Measurements from ENCODE around the gene CARMIL3. TPM values are rescaled to one million over a fixed set of nuclear protein-coding genes. Genes with fewer than 3 reads are reported as not detected.
A peak's percentile ranks its signal among the peaks of the same experiment; 100 is the strongest.

Gene CARMIL3
- total and polyA plus RNA-seq, 2 experiments from 2014 or later = 3.7 to 11.8 TPM

DNA sequence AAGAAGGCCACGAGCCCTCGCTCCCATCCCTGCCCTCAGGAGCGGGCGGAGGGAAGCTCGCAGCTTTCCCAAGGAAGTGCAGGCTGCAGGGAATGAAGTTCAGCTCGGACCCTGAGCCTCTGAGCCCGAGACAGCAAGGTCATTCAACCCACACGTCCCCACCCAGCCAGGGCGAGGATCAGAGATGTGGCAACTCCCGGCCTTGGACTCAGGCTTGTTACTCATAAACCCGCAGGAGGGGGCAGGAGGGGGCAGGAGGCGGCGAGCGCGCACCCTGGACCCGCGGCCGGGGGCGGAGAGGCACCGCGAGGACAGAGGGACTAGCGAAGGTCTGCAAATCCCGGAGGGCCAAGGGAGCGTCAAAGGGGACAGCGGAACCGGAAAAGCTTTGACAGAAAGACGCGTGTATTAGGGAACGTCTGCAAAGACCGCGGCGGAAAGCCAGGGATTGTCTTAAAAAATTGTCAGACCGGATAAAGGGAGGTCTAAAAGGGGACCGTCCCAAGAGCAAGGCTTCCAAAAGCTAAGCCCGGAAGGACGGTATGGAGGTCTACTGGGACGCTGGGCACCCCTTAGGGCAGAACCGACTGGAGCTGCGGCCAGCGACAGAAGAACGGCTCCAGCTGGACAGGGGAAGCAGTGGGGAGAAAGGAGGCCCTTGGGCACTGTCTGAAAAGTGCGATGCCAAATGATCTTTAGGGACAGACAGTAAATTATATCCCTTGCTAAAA lies 62.2 kb downstream of the CARMIL3 start:
- Histone ChIP-seq H3F3A (replicated peaks; ENCODE audit: low read depth) (peaks cover 6% of the 10 kb centered on the region; the same call in 1 of the 2 replicates), H3K4me2 (peak overlapping the region; percentile 96), H3K4me3 (peak overlapping the region; percentile 77), H4K20me1 (replicated peaks; ENCODE audit: insufficient read depth) (no peaks in the 10 kb centered on the region; the same call in none of the 2 replicates), H3K27me3 (ENCODE audit: insufficient read depth) (no peaks in the 10 kb centered on the region), H3K9me2 (ENCODE audit: insufficient read depth) (no peaks in the 10 kb centered on the region), H3K4me1 (ENCODE audit: insufficient read depth) (peaks cover 6% of the 10 kb centered on the region), H2AFZ (peak overlapping the region; percentile 95), H3K79me2 (replicated peaks; ENCODE audit: insufficient read depth) (peaks cover 11% of the 10 kb centered on the region), H3K27ac (ENCODE audit: low read depth) (peak overlapping the region; percentile 94), H3K36me3 (ENCODE audit: insufficient read depth) (peaks cover 7% of the 10 kb centered on the region; the same call in 1 of the 2 replicates)
- Mint-ChIP-seq H3K27ac (peak overlapping the region; percentile 99), H3K36me3 (ENCODE audit: low read depth) (peaks cover 20% of the 10 kb centered on the region), H3K4me1 (peaks cover 16% of the 10 kb centered on the region), H3K27me3 (ENCODE audit: insufficient read depth, low read depth, poor library complexity) (peaks cover 23% of the 10 kb centered on the region), H3K9me3 (peaks cover 3% of the 10 kb centered on the region; the same call in 1 of the 3 replicates), H3K4me3 (peak overlapping the region; percentile 93)
- DNase-seq (ENCODE audit: low spot score) (peak; percentile 95), ATAC-seq (peak; percentile 61)
- peak; percentile 62 for TF ChIP-seq CREB1 (CRISPR knock-in tag; IDR thresholded peaks at IDR 0.05; ENCODE audit: low read depth)
- TF ChIP-seq REST (IDR thresholded peaks at IDR 0.05; ENCODE audit: unreplicated experiment) = no peak
- TF ChIP-seq JUNB (IDR thresholded peaks at IDR 0.05; ENCODE audit: unreplicated experiment) = peak; percentile 90

DNA sequence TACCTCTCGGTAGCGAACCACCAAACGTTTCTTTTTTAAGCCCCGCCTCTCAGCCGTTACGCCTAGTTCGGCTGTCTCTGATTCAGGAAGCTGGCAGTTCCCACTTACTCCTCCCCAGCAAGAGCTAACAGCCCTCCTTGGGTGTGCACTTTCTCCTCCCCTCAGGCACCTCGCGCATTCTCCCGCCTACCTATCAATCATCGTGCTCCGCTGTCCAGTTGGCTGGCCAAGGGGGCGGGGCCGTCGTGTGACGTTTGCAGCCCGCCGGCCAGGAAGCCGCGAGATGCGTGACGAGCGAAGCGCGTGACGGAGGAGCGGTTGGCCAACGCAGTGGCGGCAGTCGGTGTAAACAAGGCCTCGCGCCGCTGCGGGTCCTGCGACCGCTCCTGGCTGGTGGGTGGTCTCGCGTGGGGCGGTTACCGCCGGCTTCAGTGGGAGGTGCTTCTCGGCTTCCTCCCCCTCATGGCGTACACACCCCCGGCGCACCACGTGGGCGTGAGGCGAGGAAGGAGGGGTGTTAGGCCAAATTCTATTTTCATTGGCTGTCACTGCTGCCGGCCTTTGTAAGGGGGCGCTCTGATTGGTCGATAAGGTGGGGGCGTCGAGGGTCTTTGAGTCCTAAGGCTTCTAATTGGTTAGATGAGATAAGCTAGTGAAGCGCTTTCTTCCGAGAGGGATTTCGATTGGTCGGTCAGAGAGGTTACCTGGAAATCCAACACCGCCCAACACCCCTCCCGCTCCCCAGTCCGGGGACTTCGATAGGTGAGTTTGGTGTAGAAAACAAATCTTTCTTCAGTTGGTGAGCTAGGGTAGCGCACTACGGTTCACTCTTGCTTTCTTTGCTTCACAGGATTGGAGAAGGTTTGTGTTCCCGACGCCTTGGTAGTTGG lies 63.0 kb downstream of the CARMIL3 start, which contains the start of the genes DCAF11 and NRL:
TSS of gene DCAF11 (plus strand) at position 246 of the 890 bp plus-strand sequence. CDS start 818 bp downstream, outside the sequence.
TSS of gene NRL (minus strand) at position 418 of the 890 bp plus-strand sequence. CDS start 32,101 bp downstream, outside the sequence.
- peak within 1 kb of the TSS; percentile 93 for H3K4me3 Mint-ChIP-seq

More for the DNA sequence above, 63.0 kb downstream of the CARMIL3 start, which contains the start of the genes DCAF11 and NRL:
- H3K27ac Mint-ChIP-seq = peak within 1 kb of the TSS; percentile 99
- DNase-seq (ENCODE audit: low spot score) (peak; percentile 100), ATAC-seq (peak; percentile 84)
- no peaks in the 10 kb centered on the region for H3K9me2 ChIP-seq (ENCODE audit: insufficient read depth)
- TF ChIP-seq, protein P1, sequence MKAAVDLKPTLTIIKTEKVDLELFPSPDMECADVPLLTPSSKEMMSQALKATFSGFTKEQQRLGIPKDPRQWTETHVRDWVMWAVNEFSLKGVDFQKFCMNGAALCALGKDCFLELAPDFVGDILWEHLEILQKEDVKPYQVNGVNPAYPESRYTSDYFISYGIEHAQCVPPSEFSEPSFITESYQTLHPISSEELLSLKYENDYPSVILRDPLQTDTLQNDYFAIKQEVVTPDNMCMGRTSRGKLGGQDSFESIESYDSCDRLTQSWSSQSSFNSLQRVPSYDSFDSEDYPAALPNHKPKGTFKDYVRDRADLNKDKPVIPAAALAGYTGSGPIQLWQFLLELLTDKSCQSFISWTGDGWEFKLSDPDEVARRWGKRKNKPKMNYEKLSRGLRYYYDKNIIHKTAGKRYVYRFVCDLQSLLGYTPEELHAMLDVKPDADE (IDR thresholded peaks at IDR 0.05) = peak; percentile 35; the same call in 1 of the 2 replicates
- TF ChIP-seq POLR2AphosphoS5 (IDR thresholded peaks at IDR 0.05; ENCODE audit: low read depth) = peak; percentile 55
- no peak for TF ChIP-seq REST (IDR thresholded peaks at IDR 0.05; ENCODE audit: unreplicated experiment)
- peak; percentile 92 for TF ChIP-seq CREB1 (CRISPR knock-in tag; IDR thresholded peaks at IDR 0.05; ENCODE audit: low read depth)
- H3K9me3 Mint-ChIP-seq = peaks cover 3% of the 10 kb centered on the region; the same call in 1 of the 3 replicates
- peak within 1 kb of the TSS; percentile 94 for H3K27ac ChIP-seq (ENCODE audit: low read depth)
- no peaks in the 10 kb centered on the region for H3K27me3 ChIP-seq (ENCODE audit: insufficient read depth)
- no peaks in the 10 kb centered on the region; the same call in none of the 2 replicates for H4K20me1 ChIP-seq (replicated peaks; ENCODE audit: insufficient read depth)
- peak within 1 kb of the TSS; percentile 77 for H3K4me3 ChIP-seq
- H3K4me1 ChIP-seq (ENCODE audit: insufficient read depth) = peaks cover 6% of the 10 kb centered on the region
- peaks cover 28% of the 10 kb centered on the region for H3K36me3 Mint-ChIP-seq (ENCODE audit: low read depth)
- H2AFZ ChIP-seq = peak within 1 kb of the TSS; percentile 95
- peaks cover 6% of the 10 kb centered on the region; the same call in 1 of the 2 replicates for H3F3A ChIP-seq (replicated peaks; ENCODE audit: low read depth)
- peaks cover 16% of the 10 kb centered on the region for H3K4me1 Mint-ChIP-seq
- peaks cover 11% of the 10 kb centered on the region for H3K79me2 ChIP-seq (replicated peaks; ENCODE audit: insufficient read depth)
- H3K4me2 ChIP-seq = peak within 1 kb of the TSS; percentile 96
- peaks cover 15% of the 10 kb centered on the region; the same call in 1 of the 2 replicates for H3K36me3 ChIP-seq (ENCODE audit: insufficient read depth)
- H3K27me3 Mint-ChIP-seq (ENCODE audit: insufficient read depth, low read depth, poor library complexity) = peaks cover 23% of the 10 kb centered on the region
